Activated CD4-positive, alpha-beta T cell treated with anti-CD3 and anti-CD28 coated beads, Interleukin-2, amount 50 U/mL, for 16 hours (primary cell): Measurements from ENCODE around the gene STIM1.
"Not testable (repeated sequence)": the region's sequence is repeated elsewhere in the genome, so short reads cannot be mapped to it uniquely, and the experiment has no call there.

Experiments
- DNase-seq: peaks from one replicate; pipeline ENCODE4 v3.0.0-alpha.2; 2020

The STIM1 gene

GRCh38 chr11:4039011-4039410 lies 183.5 kb downstream of the STIM1 start:
- no peak for DNase-seq

DNA sequence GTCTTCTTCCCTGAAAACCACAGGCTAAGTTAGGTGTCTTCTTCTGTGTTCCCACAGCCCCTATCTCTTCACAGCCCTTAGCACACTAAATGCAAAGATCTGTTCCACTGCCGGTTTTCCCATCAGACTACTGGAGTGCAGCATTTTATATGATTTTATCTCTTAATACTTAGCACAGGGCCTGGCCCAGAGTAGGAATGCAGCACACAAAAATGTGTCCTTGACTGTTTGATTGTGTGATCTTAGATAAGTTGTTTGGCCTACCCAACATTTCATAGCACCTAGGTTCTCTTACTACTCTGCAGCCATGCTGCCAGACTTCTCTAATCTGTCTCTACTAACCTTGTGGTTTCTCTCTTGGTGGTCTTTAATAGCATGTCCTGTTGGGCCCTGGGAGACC lies 185.0 kb downstream of the STIM1 start:
- DNase-seq: no peak

GRCh38 chr11:4041731-4042391 lies 186.4 kb downstream of the STIM1 start:
- no peak for DNase-seq

- no peak for DNase-seq
Measured at GRCh38 chr11:4044976-4045646, 189.6 kb downstream of the STIM1 start.

- no peak for DNase-seq
Measured at GRCh38 chr11:4048340-4048739, 192.9 kb downstream of the STIM1 start.

DNA sequence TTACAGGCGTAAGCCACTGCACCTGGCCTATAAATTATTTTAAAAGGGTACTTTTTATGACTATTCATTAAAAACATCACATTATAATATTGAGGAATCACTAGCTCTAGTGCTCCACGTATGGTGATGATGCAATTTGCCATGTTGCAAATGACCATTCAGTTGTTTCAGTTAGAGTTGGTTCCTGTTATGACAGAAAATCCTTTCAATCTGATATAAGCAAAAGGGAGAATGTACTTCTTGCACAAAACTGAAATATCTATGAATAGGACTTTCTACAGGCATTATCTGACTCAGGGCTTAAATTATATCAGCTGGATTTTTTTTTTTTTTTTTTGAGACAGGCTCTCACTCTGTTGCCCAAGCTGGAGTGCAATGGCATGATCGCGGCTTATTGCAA lies 193.5 kb downstream of the STIM1 start:
- peak; percentile 45 for DNase-seq

GRCh38 chr11:4050138-4050537 lies 194.7 kb downstream of the STIM1 start:
- no peak for DNase-seq

DNA sequence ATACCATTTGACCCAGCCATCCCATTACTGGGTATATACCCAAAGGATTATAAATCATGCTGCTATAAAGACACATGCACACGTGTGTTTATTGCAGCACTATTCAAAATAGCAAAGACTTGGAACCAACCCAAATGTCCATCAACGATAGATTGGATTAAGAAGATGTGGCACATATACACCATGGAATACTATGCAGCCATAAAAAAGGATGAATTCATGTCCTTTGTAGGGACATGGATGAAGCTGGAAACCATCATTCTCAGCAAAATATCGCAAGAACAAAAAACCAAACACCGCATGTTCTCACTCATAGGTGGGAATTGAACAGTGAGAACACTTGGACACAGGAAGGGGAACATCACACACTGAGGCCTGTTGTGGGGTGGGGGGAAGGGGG lies 197.7 kb downstream of the STIM1 start:
- not testable (repeated sequence) for DNase-seq

DNA sequence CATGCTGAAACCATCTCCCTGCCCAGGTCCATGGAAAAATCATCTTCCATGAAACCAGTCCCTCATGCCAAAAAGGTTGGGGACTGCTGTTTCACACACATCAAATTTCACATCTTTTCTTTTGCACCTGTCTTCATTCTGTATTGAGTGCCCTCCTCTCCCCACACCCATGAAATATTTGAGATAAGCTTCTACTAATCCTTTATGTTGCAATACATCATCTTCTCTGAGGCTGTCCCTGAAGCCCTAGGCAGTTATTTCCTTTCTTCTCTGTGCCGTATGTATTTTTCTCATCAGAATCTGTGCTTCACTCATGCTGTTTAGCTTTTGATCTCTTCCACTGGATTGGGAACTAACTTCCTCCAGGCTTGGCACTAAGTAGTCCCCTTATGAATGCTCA lies 199.2 kb downstream of the STIM1 start:
- DNase-seq: no peak

DNA sequence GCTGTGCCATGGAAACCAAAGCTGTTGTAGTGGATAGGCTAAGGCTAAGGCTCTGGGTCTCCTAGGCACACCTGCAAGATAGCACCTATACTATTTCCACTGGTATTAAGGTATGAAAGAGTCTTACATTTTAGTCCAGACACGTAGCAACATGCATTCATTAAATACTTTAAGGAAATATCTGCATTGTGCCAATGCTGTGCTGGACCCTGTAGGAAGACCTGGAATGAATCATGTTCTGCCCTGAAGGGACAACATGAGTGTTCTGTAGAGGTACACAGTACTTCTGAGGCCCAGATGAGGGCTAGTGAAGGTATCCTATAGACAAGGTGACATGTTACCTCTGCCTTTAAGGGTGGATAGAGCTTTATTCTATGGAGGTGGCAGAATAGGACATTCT lies 204.0 kb downstream of the STIM1 start:
- no peak for DNase-seq

- DNase-seq: no peak
Measured at GRCh38 chr11:4060182-4060923, 204.9 kb downstream of the STIM1 start.

- no peak for DNase-seq
Measured at GRCh38 chr11:4061700-4062099, 206.2 kb downstream of the STIM1 start.

GRCh38 chr11:4063348-4063747 lies 207.9 kb downstream of the STIM1 start:
- no peak for DNase-seq

DNA sequence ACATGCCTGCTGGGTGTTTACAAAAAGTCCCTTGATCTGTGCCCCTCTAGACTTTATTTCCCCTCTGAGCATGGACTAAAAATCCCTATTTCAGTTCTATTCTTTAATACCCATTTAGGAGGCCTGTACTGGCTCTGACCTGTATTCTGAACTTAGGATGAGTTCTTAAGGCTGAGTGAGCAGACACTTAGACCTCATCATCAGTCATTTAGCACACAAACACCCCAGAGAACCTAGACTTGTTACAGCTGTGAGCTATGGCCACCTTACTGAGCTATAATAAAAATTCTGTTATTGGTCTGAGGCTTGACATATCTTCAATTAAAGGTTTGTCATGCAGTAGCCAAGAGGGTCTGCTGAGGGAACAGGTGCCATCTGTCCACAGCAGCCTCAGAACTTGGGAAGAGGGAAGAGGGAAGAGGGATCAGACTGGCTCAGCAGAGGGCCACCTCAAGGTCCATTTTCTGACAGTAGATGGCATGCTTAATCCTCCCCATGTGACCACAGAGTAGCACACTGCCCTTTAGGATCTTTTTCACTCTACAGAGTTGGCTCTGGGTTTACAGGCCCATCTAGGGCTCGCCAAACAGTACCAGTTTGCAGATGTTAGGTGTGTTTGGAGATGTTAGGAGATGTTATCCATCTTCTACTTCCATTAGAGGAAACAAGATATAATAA lies 209.0 kb downstream of the STIM1 start:
- DNase-seq: no peak

DNA sequence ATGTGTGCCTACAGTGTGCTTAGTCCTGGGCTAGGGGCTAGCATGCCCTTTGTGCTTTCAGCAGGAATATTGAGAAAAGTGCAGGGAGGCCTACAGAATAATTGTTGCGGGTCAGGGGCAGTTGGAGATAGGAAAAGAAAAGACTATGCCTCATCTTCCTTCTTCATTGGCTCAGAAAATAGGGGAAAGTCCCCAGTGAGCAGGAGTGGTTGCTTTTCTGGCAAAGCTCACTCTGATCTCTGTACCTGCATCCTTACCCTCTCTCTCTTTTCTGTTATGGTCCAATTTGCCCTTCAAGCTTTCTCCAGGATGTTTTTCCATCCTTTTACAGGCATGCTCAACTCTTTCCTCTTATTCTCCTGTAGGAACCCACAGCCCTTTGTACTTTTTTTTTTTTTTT lies 209.6 kb downstream of the STIM1 start:
- no peak for DNase-seq

- DNase-seq: no peak
Measured at GRCh38 chr11:4065601-4066377, 210.3 kb downstream of the STIM1 start.

DNA sequence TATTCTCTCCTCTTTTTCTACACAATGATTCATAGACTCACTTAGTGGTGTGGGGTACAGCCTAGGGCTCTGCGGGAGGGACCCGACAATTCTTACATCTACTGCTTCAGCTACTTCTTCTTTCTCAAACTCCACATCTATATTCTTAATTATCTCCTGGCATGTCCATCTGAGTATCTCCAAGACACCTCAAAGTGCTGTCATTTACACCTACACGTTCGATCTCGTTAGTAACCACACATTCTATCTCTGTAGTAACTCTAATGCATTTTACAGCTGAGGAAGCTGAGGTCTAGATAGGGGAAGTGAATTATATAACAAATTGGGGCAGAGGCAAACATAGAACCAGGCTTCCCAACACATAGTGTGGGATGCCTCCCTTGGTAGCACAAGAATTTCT lies 211.4 kb downstream of the STIM1 start:
- DNase-seq: no peak

DNA sequence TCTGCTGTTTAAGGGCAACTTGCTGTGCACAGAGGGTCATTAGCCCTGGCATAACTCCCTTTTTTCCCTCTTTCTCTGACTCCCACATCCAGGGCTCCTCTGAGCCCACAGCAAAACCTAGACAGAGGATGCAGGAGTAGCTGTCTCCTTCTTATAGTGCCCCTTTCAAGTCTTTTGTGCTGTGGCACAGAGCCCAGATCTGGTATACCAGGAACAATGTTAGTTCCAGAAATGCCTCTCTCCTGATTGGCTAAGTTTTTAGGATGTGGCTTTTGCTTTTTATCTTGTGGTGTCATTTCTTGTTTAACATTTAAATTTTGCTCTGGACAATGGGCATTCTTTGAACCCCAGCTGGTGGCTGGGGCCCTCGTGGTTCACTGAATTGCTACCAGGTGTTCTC lies 213.5 kb downstream of the STIM1 start:
- DNase-seq: no peak

GRCh38 chr11:4071325-4071724 lies 215.9 kb downstream of the STIM1 start:
- no peak for DNase-seq

GRCh38 chr11:4071914-4072313 lies 216.4 kb downstream of the STIM1 start:
- DNase-seq: no peak

DNA sequence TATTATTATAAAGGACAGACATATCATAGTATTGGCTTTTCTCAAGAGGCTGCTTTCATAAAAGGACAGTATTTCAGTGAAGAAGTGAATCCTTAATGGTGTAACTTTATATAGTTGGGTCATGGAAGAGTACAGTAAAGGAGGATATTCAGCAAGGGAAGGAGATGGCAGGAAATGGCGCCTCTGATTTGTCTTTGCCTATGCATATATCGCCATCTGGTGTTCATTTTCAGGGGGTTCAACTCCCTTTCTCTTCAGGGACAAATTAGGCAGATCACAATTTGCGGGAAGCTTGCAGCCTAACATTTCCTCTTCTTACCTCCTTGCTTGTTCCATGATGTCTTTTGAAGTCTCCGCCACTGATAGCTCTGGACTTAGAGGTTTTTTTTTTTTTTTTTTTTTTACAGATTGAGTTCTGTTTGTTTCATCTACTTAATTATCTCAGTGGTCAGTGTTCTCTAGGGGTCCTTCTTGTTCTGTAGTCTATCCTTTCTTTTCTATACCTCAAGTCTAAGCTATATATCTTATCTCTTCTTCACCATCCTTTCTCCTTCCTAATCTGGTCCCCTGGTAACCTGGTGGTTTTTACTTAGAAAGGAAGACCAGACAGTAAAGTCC lies 217.3 kb downstream of the STIM1 start:
- DNase-seq: peak; percentile 79

DNA sequence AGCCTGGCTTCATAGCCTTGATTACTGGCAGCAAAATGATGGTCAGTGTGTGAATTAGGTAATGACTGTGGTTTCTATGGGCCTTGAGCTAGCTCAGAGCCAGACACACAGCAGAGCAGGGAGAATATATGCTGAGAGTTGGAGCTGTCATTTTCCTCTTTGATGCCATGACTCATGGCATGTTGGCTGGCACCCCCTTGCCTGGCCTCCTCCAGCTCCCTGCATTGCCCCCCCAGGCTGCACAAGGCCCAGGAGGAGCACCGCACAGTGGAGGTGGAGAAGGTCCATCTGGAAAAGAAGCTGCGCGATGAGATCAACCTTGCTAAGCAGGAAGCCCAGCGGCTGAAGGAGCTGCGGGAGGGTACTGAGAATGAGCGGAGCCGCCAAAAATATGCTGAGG lies 218.8 kb downstream of the STIM1 start:
- DNase-seq: no peak
